Activated CD4-positive, alpha-beta T cell treated with anti-CD3 and anti-CD28 coated beads, Interleukin-2, amount 50 U/mL, for 1 hour (primary cell): ENCODE results near the gene RGS7.
"Not testable (repeated sequence)": the region's sequence is repeated elsewhere in the genome, so short reads cannot be mapped to it uniquely, and the experiment has no call there.

Experiments used
- DNase-seq: peaks from one replicate; pipeline ENCODE4 v3.0.0-alpha.2; 2020

Gene RGS7

GRCh38 chr1:241270016-241270415 lies 87.0 kb downstream of the RGS7 start:
- DNase-seq: no peak

DNA sequence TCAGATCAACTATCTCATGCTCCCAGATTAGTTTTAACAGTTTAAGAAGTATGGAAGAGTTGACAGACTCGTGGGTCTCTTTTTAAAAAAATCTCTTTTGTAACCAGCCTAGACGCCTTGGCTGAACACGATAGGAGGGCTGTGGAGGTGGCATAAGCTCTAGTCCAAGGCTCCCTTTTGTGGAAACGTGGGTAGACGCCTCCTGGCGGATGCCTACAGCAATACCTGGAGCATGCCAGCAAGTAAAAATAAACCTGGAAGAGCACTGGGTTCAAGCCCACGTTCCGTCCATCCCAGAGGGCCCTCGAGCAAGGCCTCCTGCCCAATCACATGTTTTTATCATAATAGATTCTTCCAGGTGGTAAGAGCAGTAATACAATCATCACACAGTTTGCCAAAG lies 87.9 kb downstream of the RGS7 start:
- DNase-seq: no peak

GRCh38 chr1:241266121-241266520 lies 90.9 kb downstream of the RGS7 start:
- no peak for DNase-seq

GRCh38 chr1:241265428-241265827 lies 91.6 kb downstream of the RGS7 start:
- DNase-seq: no peak

- no peak for DNase-seq
Observed at GRCh38 chr1:241263346-241263745, 93.7 kb downstream of the RGS7 start.

DNA sequence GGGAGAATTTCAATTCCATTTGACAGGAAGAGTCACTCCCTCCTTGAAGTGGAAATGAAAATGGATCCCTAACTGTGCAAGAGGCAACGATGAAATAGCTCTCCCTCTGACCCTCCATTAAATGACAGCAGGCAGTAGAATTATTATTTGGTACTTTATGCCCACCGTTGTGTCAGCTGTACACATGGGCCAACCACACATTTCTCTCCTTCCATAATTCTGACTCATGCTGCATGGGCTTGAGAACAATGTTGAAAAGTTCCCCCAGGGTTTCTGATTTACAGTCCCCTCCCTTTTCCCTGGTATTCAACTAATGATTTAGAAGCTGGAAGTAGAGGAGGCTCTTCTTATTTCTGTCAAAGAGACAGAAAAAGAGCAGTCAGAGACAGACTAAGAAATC lies 103.5 kb downstream of the RGS7 start:
- no peak for DNase-seq

- no peak for DNase-seq
Observed at GRCh38 chr1:241250465-241250864, 106.5 kb downstream of the RGS7 start.

- DNase-seq: no peak
Observed at GRCh38 chr1:241240069-241240468, 116.9 kb downstream of the RGS7 start.

DNA sequence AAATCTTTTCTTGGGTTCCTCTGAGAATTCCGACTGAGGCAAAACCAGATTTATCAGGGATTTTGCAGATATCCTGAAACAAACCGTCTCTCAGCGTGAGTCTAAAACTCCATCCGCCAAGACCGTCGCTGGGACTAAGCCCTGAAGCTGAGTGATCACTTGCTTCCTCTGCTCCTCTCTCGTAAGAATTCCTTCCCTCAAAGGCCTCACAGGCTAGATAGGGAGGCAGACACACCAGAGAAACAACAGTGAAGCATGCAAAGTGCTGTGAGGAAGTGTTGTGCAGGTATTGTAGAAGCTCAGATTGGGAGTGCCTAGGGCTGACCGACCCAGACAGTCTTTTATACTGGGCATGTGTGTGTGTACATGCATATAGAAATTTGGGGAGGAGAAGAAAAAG lies 119.1 kb downstream of the RGS7 start:
- DNase-seq: no peak

DNA sequence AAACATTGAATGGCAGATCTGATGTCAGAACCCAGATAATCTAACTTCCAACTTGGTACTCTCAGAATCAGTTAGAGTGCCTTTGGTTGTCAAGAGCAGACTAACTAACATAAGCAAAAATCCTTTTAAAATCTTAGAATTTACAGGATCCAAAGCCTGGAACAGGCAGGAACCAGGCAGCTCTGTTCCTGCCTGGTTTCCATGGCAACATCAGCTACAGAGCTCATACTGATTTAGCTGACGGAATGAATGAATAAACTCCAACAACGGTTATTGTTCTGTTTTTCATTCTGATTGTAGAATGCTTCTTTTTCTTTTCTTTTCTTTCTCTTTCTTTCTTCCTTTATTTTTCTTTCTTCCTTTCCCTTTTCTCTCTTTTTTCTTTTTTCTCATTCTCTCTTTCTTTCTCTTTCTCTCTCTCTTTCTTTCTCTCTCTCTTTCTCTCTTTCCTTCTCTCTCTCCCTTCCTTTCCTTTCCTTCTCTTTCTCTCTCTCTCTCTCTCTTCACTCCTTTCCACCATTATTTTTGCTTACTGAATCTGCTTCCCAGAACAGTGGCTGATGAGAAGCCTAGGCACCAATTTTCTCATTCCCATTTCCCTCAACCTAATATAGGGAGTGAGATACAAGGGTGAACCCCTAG lies 121.6 kb downstream of the RGS7 start:
- DNase-seq: no peak

DNA sequence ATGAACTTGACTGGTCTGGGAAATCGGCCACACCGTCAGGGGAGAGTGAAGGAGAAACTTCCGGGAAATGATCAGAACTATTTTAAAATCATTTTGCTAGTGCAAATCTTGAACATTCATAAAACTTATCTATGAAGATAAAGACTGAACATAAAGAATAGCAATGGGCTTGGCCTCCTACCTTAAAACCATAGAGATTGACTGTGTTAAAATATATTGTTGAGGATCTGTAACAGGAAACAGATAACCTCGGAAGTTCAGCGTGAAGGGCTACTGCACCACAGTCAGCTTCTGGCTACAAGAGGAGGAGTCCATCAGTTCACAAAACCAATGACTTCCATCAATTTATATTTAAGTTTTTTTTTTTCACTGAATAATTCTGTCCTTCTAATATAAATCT lies 127.3 kb downstream of the RGS7 start:
- no peak for DNase-seq

DNA sequence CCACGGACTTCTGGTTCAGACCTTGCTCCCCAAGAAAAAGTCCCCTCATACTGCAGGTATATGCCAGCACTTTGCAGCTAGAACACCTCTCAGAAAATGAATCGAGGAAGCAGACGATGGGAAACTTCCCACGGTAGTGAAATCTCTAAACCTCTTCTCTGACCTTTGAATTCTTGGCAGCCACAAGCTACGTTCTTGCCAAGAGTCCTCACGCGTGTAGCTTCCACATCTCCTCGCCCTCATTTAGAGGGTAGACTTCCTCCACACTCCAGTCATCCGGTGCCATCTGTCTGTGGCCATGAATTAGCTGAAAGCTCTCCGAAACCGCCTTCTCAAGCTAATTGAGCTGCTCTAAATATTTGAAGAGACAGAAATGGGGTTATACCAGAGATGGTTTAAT lies 127.8 kb downstream of the RGS7 start:
- no peak for DNase-seq

DNA sequence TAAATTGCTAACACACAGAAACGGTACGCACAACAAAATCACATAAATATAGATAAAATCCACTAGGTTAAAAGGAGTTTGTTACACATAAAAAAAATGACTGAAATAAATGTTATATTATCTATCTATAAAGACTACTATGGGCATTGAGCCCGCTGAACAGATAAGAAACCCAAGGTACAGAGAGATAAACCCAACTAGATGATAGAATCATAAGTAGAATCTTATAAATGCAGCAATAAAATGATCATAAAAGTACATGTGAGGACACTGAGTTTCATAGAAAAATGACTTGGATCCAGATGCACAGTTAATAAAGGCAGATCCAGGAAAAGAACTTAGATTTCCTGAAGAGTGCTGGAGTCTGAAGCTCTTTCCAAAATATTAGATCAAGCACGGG lies 128.7 kb downstream of the RGS7 start:
- DNase-seq: no peak

DNA sequence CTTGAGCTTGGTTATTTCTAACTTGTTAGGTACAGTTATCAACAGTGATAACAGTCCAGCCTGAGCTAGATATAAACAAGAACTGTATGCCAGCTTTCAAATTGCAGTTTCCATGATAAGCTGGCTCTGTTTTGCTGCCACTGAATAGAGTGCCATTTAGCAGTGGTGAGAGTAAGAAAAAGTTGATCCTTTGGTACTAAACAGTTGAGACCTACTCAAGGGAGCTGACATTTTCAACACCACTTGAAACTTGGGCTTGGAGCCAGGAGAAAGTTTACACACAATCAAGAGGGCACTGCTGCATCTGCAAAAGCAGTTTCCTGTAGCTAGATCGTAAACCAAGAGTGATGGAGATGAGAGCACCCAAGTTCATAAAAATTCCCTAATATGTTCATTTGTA lies 131.3 kb downstream of the RGS7 start:
- no peak for DNase-seq

DNA sequence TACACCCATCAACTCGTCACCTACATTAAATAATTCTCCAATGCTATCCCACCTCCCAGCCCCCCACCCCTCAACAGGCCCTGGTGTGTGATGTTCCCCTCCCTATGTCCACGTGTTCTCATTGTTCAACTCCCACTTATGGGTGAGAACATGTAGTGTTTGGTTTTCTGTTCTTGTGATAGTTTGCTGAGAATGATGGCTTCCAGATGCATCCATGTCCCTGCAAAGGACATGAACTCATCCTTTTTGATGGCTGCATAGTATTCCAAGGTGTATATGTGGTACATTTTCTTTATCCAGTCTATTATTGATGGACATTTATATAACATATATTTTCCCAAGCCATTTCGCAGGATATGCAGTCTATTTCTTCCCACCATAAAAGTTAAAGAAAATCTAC lies 132.8 kb downstream of the RGS7 start:
- DNase-seq: not testable (repeated sequence)

GRCh38 chr1:241222813-241223212 lies 134.2 kb downstream of the RGS7 start:
- DNase-seq: not testable (repeated sequence)

GRCh38 chr1:241221319-241221718 lies 135.7 kb downstream of the RGS7 start:
- DNase-seq: no peak

GRCh38 chr1:241220913-241221312 lies 136.1 kb downstream of the RGS7 start:
- not testable (repeated sequence) for DNase-seq

DNA sequence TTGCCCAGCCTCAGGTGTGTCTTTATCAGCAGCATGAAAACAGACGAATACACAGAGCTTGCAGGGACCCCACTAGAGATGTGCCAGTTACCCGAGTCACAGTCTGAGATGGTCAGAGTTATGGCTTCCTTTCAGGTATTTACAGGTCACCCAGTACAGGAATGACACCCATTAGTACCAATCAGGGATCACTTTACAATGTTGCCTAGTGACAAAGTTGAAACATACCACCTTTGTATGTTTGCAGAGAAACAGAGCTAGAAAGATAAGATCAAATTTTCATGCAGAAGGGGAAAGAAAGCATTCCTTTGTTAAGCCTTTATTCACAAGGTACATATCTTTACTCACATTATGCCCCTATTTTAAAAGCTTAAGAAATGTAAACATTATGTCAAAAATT lies 137.6 kb downstream of the RGS7 start:
- no peak for DNase-seq

- DNase-seq: no peak
Observed at GRCh38 chr1:241217516-241217915, 139.5 kb downstream of the RGS7 start.

DNA sequence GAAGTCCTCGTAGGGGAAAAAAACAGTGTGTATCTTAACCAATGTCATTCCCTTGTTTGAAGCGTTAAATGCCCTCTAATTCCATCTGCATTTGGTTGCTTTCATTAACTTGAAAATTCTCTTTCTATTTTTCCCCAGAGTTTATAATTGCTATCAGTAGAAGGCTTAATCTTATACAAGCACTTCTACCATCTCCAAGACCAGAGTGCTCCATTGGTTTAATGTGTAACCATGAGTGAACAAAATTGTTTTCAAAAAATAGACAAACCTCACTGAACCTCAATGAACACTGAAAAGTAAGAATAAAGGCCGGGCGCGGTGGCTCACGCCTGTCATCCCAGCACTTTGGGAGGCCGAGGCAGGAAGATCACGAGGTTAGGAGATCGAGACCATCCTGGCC lies 141.3 kb downstream of the RGS7 start:
- no peak for DNase-seq

GRCh38 chr1:241215203-241215602 lies 141.8 kb downstream of the RGS7 start:
- no peak for DNase-seq

GRCh38 chr1:241213139-241213538 lies 143.9 kb downstream of the RGS7 start:
- DNase-seq: no peak

DNA sequence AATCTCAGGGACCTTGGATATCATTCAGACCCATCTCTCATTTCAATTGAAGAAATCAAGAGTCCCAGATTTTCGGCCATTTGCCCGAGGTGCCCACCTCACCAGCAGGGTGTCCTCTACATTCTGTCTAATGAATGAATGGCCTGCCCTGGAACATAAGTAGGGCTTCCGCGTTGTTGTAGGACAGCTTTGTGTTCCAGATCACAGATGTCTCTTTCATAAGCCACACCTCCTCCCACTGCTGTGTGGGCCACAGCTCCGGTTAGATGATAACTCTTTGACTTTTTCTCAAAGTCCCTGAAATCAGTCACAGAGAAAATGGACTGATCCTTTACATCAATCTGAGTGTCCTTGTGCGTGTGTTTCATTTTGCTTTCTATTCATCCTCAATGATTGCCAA lies 144.4 kb downstream of the RGS7 start:
- DNase-seq: no peak

- DNase-seq: no peak
Observed at GRCh38 chr1:241208910-241209379, 148.1 kb downstream of the RGS7 start.

DNA sequence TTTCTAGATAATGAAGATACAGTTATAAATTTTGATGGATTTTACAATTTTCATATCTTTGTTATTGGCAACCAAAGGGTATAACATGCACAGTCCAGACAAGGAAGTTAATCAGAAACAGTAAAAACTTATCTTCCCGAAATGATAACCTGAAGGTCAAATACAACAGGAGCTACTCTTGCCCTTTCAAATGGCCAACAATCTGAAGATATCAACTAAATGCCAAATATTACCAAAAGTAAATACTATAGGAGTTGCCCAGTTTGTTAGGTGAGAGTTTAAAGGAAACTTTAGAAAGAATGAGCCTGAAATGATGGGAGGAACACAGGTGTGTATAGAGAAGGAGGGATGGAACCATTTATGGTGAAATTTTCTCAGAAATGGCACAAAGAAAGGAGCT lies 153.2 kb downstream of the RGS7 start:
- no peak for DNase-seq
